Measurements from ENCODE around the gene PIGT. TPM values are rescaled to one million over a fixed set of nuclear protein-coding genes. Genes with fewer than 3 reads are reported as not detected.

Gene PIGT
- total RNA-seq, 2 donors from 2014 or later: 83.3 to 90.1 TPM

DNA sequence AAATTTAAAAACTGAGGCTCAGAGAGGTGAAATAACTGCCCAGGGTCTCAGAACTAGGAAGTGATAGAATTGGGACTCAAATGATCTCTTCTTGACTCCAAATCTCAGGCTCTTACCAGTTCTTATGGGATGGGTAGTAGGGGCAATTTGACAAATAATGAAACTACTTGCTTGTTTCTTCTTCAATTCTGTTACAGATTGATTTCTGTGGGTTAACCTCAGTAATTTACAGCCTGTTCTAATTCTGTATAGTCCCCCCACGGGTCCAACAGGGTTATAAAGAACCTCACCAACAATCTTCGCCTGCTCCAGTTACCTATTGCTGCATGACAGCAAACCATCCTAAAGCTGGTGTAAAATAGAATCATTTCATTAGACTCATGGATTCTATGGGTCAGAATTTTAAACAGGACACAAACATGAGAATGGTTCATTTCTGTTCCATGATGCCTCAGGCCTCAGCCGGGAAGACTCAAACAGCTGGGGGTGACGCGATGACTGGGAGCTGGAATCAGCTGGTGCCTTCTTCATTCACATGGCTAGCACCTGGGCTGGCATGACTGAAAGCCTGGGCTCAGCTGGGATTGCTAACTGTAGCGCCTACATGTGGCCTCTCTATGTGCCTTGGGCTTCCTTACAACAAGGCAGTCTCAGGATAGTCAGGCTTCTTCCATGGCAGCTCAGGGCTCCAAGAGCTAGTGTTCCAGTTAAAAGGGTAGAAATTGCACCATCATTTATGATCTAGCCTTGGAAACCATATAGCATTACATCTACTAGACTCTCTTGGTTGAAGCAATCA lies 47.0 kb downstream of the PIGT start:
- Histone ChIP-seq H3K27me3 (ENCODE audit: control insufficient read depth, insufficient read depth, low read length, poor library complexity, severe bottlenecking) (peaks cover 52% of the 10 kb centered on the region), H3K27ac (ENCODE audit: low read depth, low read length) (no peak overlapping the region), H3K4me3 (ENCODE audit: low read length) (peak overlapping the region; percentile 8), H3K9me3 (ENCODE audit: control insufficient read depth, low read length) (no peaks in the 10 kb centered on the region), H3K4me1 (ENCODE audit: control insufficient read depth, insufficient read depth, low read length) (peaks cover 9% of the 10 kb centered on the region), H3K36me3 (ENCODE audit: control insufficient read depth, insufficient read depth, low read length) (no peaks in the 10 kb centered on the region), H3K9ac (ENCODE audit: extremely low read depth, low read length, poor library complexity, severe bottlenecking) (no peak overlapping the region)
- H3K27me3 Mint-ChIP-seq (ENCODE audit: insufficient read depth): peaks cover 17% of the 10 kb centered on the region
- 87 to 100% methylated on average over 3 to 6 of the region's 6 CpGs for WGBS, 2 experiments (ENCODE audit: insufficient coverage in 1 of 2, insufficient read length in 1 of 2)
- DNase-seq: peak; percentile 72
- H3K27ac Mint-ChIP-seq: no peak overlapping the region
- H3K4me1 Mint-ChIP-seq: peaks cover 13% of the 10 kb centered on the region
- TF ChIP-seq, protein P1, sequence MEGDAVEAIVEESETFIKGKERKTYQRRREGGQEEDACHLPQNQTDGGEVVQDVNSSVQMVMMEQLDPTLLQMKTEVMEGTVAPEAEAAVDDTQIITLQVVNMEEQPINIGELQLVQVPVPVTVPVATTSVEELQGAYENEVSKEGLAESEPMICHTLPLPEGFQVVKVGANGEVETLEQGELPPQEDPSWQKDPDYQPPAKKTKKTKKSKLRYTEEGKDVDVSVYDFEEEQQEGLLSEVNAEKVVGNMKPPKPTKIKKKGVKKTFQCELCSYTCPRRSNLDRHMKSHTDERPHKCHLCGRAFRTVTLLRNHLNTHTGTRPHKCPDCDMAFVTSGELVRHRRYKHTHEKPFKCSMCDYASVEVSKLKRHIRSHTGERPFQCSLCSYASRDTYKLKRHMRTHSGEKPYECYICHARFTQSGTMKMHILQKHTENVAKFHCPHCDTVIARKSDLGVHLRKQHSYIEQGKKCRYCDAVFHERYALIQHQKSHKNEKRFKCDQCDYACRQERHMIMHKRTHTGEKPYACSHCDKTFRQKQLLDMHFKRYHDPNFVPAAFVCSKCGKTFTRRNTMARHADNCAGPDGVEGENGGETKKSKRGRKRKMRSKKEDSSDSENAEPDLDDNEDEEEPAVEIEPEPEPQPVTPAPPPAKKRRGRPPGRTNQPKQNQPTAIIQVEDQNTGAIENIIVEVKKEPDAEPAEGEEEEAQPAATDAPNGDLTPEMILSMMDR (conservative IDR thresholded peaks at IDR 0.05): peak; percentile 46
- H3K4me3 Mint-ChIP-seq: no peak overlapping the region
- no peaks in the 10 kb centered on the region for H3K9me3 Mint-ChIP-seq
- H3K36me3 Mint-ChIP-seq (ENCODE audit: low read depth): no peaks in the 10 kb centered on the region

DNA sequence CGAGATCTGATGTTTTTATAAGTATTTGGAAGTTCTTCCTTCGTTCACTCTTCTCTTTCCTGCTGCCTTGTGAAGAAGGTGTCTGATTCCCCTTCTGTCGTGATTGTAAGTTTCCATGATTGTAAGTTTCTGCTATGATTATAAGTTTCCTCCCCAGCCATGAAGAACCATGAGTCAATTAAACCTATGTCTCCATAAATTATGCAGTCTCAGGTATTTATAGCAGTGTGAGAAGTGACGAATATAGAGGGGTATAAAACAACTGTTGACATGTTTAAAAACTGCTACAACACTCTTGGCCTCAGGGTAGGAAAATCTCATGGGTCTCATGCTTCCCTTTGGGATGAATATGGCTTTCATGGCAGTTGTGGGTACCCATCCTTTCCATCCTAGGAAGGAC lies 47.8 kb downstream of the PIGT start:
- no peaks in the 10 kb centered on the region for H3K9me3 ChIP-seq (ENCODE audit: control insufficient read depth, low read length)
- Mint-ChIP-seq H3K4me3 (no peak overlapping the region), H3K27ac (no peak overlapping the region), H3K27me3 (ENCODE audit: insufficient read depth) (peaks cover 17% of the 10 kb centered on the region), H3K36me3 (ENCODE audit: low read depth) (no peaks in the 10 kb centered on the region), H3K4me1 (peaks cover 21% of the 10 kb centered on the region), H3K9me3 (no peaks in the 10 kb centered on the region)
- peaks cover 52% of the 10 kb centered on the region for H3K27me3 ChIP-seq (ENCODE audit: control insufficient read depth, insufficient read depth, low read length, poor library complexity, severe bottlenecking)
- no peak overlapping the region for H3K27ac ChIP-seq (ENCODE audit: low read depth, low read length)
- no peaks in the 10 kb centered on the region for H3K36me3 ChIP-seq (ENCODE audit: control insufficient read depth, insufficient read depth, low read length)
- peaks cover 13% of the 10 kb centered on the region for H3K4me1 ChIP-seq (ENCODE audit: control insufficient read depth, insufficient read depth, low read length)
- 64% methylated on average over 4 of the region's 4 CpGs; no CpG with 5 or more reads in 1 of the 2 experiments for WGBS, 2 experiments (ENCODE audit: insufficient coverage in 1 of 2, insufficient read length in 1 of 2)
- no peak overlapping the region for H3K4me3 ChIP-seq (ENCODE audit: low read length)
- TF ChIP-seq, protein P1 (conservative IDR thresholded peaks at IDR 0.05): no peak
- no peak overlapping the region for H3K9ac ChIP-seq (ENCODE audit: extremely low read depth, low read length, poor library complexity, severe bottlenecking)
- no peak for DNase-seq

DNA sequence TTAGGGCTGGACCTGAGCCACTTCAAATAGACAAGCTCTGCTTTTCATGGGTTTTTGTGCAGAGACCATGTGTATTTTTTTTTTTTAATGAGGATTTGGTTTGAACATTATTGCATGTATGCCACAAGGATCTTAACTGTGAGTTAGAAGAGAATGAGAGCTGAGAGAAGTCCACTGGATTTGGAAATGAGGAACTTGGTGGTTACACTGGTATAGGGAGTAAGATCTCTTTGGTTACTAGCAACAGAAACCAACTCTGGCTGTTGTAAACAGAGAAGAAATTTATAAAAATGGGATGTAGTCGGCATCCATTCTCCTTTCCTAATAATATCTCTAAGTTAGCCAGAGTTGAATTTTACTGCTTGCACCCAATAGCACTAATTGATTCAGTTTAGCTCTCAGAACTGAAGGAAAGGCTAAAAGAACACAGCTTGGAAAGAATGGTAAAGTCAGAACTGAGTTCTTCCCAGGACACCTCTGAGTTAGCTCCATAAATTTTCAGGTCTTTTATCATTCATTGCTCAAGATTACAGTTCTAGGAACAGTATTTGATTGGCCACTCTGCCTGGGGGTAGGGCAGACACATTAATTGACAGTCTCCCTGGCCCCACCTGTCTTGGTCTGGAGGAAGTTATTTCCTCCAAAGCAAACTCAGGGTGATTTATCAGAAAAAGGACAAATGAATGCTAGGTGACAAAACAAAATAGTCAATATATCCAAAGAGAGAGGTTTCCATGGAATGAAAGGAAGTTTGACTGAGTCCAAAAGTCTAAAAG lies 49.7 kb downstream of the PIGT start:
- peak; percentile 41 for DNase-seq
- H3K27me3 Mint-ChIP-seq (ENCODE audit: insufficient read depth): peaks cover 11% of the 10 kb centered on the region
- H3K36me3 ChIP-seq (ENCODE audit: control insufficient read depth, insufficient read depth, low read length): no peaks in the 10 kb centered on the region
- H3K27ac ChIP-seq (ENCODE audit: low read depth, low read length): no peak overlapping the region
- no peaks in the 10 kb centered on the region for H3K9me3 ChIP-seq (ENCODE audit: control insufficient read depth, low read length)
- no peak overlapping the region for H3K9ac ChIP-seq (ENCODE audit: extremely low read depth, low read length, poor library complexity, severe bottlenecking)
- H3K27ac Mint-ChIP-seq: no peak overlapping the region
- peaks cover 17% of the 10 kb centered on the region for H3K4me1 ChIP-seq (ENCODE audit: control insufficient read depth, insufficient read depth, low read length)
- H3K9me3 Mint-ChIP-seq: no peaks in the 10 kb centered on the region
- H3K4me3 Mint-ChIP-seq: no peak overlapping the region
- H3K4me3 ChIP-seq (ENCODE audit: low read length): no peak overlapping the region
- H3K4me1 Mint-ChIP-seq: peaks cover 26% of the 10 kb centered on the region
- no peaks in the 10 kb centered on the region for H3K36me3 Mint-ChIP-seq (ENCODE audit: low read depth)
- no CpG with 5 or more reads among the region's 1 CpG for WGBS, 2 experiments (ENCODE audit: insufficient coverage in 1 of 2, insufficient read length in 1 of 2)
- TF ChIP-seq, protein P1 (conservative IDR thresholded peaks at IDR 0.05): no peak
- H3K27me3 ChIP-seq (ENCODE audit: control insufficient read depth, insufficient read depth, low read length, poor library complexity, severe bottlenecking): peaks cover 45% of the 10 kb centered on the region

Data from endodermal cell (in vitro differentiated cells).